ENCODE results near the gene GBP2. TPM values are rescaled to one million over a fixed set of nuclear protein-coding genes. Genes with fewer than 3 reads are reported as not detected.
A peak's percentile ranks its signal among the peaks of the same experiment; 100 is the strongest.

The GBP2 gene
- total RNA-seq, 1 experiment from 2014 or later = 29.7 TPM

DNA sequence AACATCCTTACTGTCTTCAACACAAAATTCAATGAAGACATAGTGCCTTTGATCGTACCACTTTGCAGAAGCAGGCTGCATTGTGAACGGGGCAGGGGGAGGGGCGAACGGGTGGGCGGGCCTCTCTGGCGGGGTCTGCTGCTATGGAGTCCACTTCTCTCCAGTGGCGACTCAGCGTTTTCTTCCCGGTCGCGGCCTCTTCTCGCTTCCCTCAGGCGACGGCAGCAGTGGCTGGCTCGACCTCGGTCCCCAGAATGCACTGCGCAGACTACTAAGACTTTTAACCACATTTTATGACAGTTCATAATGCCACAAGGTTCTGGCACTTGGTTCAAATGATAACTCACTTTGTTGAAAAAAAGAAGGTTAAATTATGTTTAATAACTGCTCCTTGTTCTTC is 21.2 kb downstream of the GBP2 start:
- Mint-ChIP-seq H3K27ac (ENCODE audit: unreplicated experiment) (no peak overlapping the region), H3K36me3 (ENCODE audit: insufficient read depth, unreplicated experiment) (no peaks in the 10 kb centered on the region), H3K27me3 (ENCODE audit: unreplicated experiment) (no peaks in the 10 kb centered on the region), H3K4me1 (ENCODE audit: low read depth, unreplicated experiment) (no peaks in the 10 kb centered on the region), H3K9me3 (ENCODE audit: low read depth, unreplicated experiment) (no peaks in the 10 kb centered on the region), H3K4me3 (ENCODE audit: low read depth, unreplicated experiment) (no peak overlapping the region)
- no peak for TF ChIP-seq CTCF (IDR thresholded peaks at IDR 0.05; ENCODE audit: unreplicated experiment)
- BruUV-seq (replicated peaks) = no TSS peak
- no peak for DNase-seq
- CTCF ChIA-PET = no interaction called here
- intact Hi-C loops (cut with micrococcal nuclease; ENCODE audit: unreplicated experiment) = no loop called here

GRCh38 chr1:89104147-89104546 is 21.8 kb downstream of the GBP2 start:
- intact Hi-C loops (cut with micrococcal nuclease; ENCODE audit: unreplicated experiment) = no loop called here
- no peak overlapping the region for H3K27ac Mint-ChIP-seq (ENCODE audit: unreplicated experiment)
- H3K4me1 Mint-ChIP-seq (ENCODE audit: low read depth, unreplicated experiment) = no peaks in the 10 kb centered on the region
- CTCF ChIA-PET = no interaction called here
- H3K27me3 Mint-ChIP-seq (ENCODE audit: unreplicated experiment) = no peaks in the 10 kb centered on the region
- no peaks in the 10 kb centered on the region for H3K9me3 Mint-ChIP-seq (ENCODE audit: low read depth, unreplicated experiment)
- TSS peak; percentile 51 for BruUV-seq (replicated peaks)
- TF ChIP-seq CTCF (IDR thresholded peaks at IDR 0.05; ENCODE audit: unreplicated experiment) = no peak
- H3K4me3 Mint-ChIP-seq (ENCODE audit: low read depth, unreplicated experiment) = no peak overlapping the region
- no peak for DNase-seq
- no peaks in the 10 kb centered on the region for H3K36me3 Mint-ChIP-seq (ENCODE audit: insufficient read depth, unreplicated experiment)

DNA sequence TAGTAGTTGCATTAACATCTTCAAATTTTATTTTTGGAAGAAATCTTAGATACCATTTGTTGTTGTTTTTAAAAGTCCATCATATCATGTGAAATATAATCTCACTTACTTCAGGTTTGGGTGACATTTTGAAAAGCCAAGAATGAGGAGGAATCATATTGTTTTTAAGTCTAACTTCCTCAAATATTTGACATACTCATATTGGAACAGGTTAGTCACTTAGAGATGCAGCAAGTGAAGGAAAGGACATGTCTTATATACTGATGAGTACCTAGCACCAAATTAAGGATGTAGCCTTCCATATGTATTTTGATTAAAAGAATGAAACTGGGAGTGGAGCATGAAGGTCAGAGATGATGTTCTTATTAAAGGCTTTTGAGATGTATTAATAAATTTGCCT is 23.9 kb downstream of the GBP2 start:
- no TSS peak for BruUV-seq (replicated peaks)
- no peaks in the 10 kb centered on the region for H3K4me1 Mint-ChIP-seq (ENCODE audit: low read depth, unreplicated experiment)
- H3K4me3 Mint-ChIP-seq (ENCODE audit: low read depth, unreplicated experiment) = no peak overlapping the region
- no peaks in the 10 kb centered on the region for H3K36me3 Mint-ChIP-seq (ENCODE audit: insufficient read depth, unreplicated experiment)
- intact Hi-C loops (cut with micrococcal nuclease; ENCODE audit: unreplicated experiment) = no loop called here
- H3K27me3 Mint-ChIP-seq (ENCODE audit: unreplicated experiment) = no peaks in the 10 kb centered on the region
- CTCF ChIA-PET = no interaction called here
- peaks cover 2% of the 10 kb centered on the region for H3K9me3 Mint-ChIP-seq (ENCODE audit: low read depth, unreplicated experiment)
- no peak for TF ChIP-seq CTCF (IDR thresholded peaks at IDR 0.05; ENCODE audit: unreplicated experiment)
- DNase-seq = no peak
- no peak overlapping the region for H3K27ac Mint-ChIP-seq (ENCODE audit: unreplicated experiment)

DNA sequence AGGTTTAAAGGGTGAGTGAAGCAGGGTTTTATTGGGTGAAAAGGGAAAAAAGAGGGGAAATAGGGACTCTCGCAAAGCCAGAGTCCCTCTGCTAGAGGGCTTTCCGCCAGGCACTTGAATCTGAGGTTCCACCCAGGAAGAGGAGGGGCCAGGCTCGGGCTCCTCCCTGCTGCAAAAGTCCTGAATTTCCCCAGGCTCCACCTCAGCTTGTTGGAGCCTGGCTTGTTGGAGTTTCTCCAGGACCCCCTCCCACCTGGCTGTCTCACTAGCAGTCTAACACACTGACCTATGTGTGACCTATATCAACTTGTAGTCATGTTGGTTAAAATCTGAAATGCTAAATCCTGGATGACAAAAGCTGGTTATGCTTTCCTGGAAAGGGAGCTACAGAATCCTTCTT is 25.5 kb downstream of the GBP2 start:
- no peaks in the 10 kb centered on the region for H3K27me3 Mint-ChIP-seq (ENCODE audit: unreplicated experiment)
- H3K4me3 Mint-ChIP-seq (ENCODE audit: low read depth, unreplicated experiment) = no peak overlapping the region
- BruUV-seq (replicated peaks) = no TSS peak
- DNase-seq = no peak
- CTCF ChIA-PET = no interaction called here
- no peak for TF ChIP-seq CTCF (IDR thresholded peaks at IDR 0.05; ENCODE audit: unreplicated experiment)
- no peak overlapping the region for H3K27ac Mint-ChIP-seq (ENCODE audit: unreplicated experiment)
- no peaks in the 10 kb centered on the region for H3K36me3 Mint-ChIP-seq (ENCODE audit: insufficient read depth, unreplicated experiment)
- intact Hi-C loops (cut with micrococcal nuclease; ENCODE audit: unreplicated experiment) = no loop called here
- H3K9me3 Mint-ChIP-seq (ENCODE audit: low read depth, unreplicated experiment) = peaks cover 6% of the 10 kb centered on the region
- H3K4me1 Mint-ChIP-seq (ENCODE audit: low read depth, unreplicated experiment) = no peaks in the 10 kb centered on the region

DNA sequence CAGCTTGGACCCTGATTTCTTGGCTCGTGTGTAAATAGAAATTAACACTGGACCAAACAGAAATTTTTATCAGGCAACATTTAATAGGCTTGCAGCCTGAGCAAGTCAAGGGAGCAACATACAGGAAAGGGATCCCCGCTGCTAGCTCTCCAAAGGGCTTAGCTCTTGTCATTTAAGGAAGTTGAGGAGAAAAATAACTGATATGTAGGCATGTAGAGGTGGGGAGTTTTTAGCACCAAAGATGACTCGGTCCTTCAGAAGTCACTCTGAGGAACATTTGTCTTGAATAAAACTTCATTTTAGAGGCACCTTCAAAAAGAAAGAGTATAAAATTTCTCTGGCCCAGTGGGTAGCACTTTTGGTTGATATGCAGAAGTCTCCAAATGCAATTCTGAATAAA is 27.1 kb downstream of the GBP2 start:
- no peaks in the 10 kb centered on the region for H3K27me3 Mint-ChIP-seq (ENCODE audit: unreplicated experiment)
- no peak for TF ChIP-seq CTCF (IDR thresholded peaks at IDR 0.05; ENCODE audit: unreplicated experiment)
- CTCF ChIA-PET = no interaction called here
- no peaks in the 10 kb centered on the region for H3K36me3 Mint-ChIP-seq (ENCODE audit: insufficient read depth, unreplicated experiment)
- no peak for DNase-seq
- intact Hi-C loops (cut with micrococcal nuclease; ENCODE audit: unreplicated experiment) = no loop called here
- no peaks in the 10 kb centered on the region for H3K4me1 Mint-ChIP-seq (ENCODE audit: low read depth, unreplicated experiment)
- H3K9me3 Mint-ChIP-seq (ENCODE audit: low read depth, unreplicated experiment) = peaks cover 6% of the 10 kb centered on the region
- BruUV-seq (replicated peaks) = no TSS peak
- no peak overlapping the region for H3K4me3 Mint-ChIP-seq (ENCODE audit: low read depth, unreplicated experiment)
- no peak overlapping the region for H3K27ac Mint-ChIP-seq (ENCODE audit: unreplicated experiment)

Measured in Calu3 (cell line).